Ectodermal cell (in vitro differentiated cells): ENCODE data around the gene LYAR.
"Not testable (repeated sequence)": the region's sequence is repeated elsewhere in the genome, so short reads cannot be mapped to it uniquely, and the experiment has no call there.

Source experiments
- H3K27ac ChIP-seq: 2 replicates; pipeline ENCODE4 v1.7.0; 2013; ENCODE audit warnings: mild to moderate bottlenecking, low read depth, low read length; ENCODE audit not compliant: insufficient read depth, poor library complexity, severe bottlenecking
- H3K27me3 ChIP-seq: 2 replicates; pipeline ENCODE4 v1.7.0; 2013; ENCODE audit warnings: mild to moderate bottlenecking, low read length; ENCODE audit not compliant: insufficient read depth, control insufficient read depth, poor library complexity, severe bottlenecking
- H3K36me3 ChIP-seq: one replicate; pipeline ENCODE4 v1.7.0; 2013; ENCODE audit warnings: low read length; ENCODE audit not compliant: control insufficient read depth, insufficient read depth
- H3K4me1 ChIP-seq: one replicate; pipeline ENCODE4 v1.7.0; 2013; ENCODE audit warnings: low read length; ENCODE audit not compliant: control insufficient read depth, insufficient read depth
- H3K4me3 ChIP-seq: 2 replicates; pipeline ENCODE4 v1.7.0; 2013; ENCODE audit warnings: low read depth, low read length, control low read depth; ENCODE audit not compliant: insufficient read depth
- H3K9me3 ChIP-seq: 2 replicates; pipeline ENCODE4 v1.7.0; 2013; ENCODE audit warnings: mild to moderate bottlenecking, low read length, moderate library complexity; ENCODE audit not compliant: control insufficient read depth
- WGBS, 2 experiments: methylation state at CpG; one replicate each; pipeline ENCODE4 v1.1.7; 2013; ENCODE audit warnings: missing lambda C conversion rate in 2 of 2; 5-methylcytosine and 5-hydroxymethylcytosine counted together

Gene LYAR

GRCh38 chr4:4268776-4269175 is 21.2 kb downstream of the LYAR start:
- H3K27me3 ChIP-seq = no peaks in the 10 kb centered on the region
- no peak overlapping the region for H3K4me3 ChIP-seq
- no peaks in the 10 kb centered on the region for H3K9me3 ChIP-seq
- no peaks in the 10 kb centered on the region for H3K4me1 ChIP-seq
- peaks cover 13% of the 10 kb centered on the region for H3K36me3 ChIP-seq
- WGBS, 2 experiments = 82 to 96% methylated on average over 1 of the region's 1 CpG
- H3K27ac ChIP-seq = no peak overlapping the region

GRCh38 chr4:4267981-4268380 is 22.0 kb downstream of the LYAR start:
- Histone ChIP-seq H3K4me1 (no peaks in the 10 kb centered on the region), H3K27me3 (no peaks in the 10 kb centered on the region), H3K27ac (no peak overlapping the region), H3K36me3 (peaks cover 5% of the 10 kb centered on the region), H3K4me3 (no peak overlapping the region), H3K9me3 (no peaks in the 10 kb centered on the region)
- 94 to 95% methylated on average over 5 of the region's 5 CpGs for WGBS, 2 experiments

- WGBS, 2 experiments = 66 to 68% methylated on average over 4 to 5 of the region's 6 CpGs
Measured at GRCh38 chr4:4260185-4260751, 29.7 kb downstream of the LYAR start.

GRCh38 chr4:4259484-4260100 is 30.4 kb downstream of the LYAR start:
- WGBS, 2 experiments = 72 to 74% methylated on average over 9 of the region's 9 CpGs
- H3K9me3 ChIP-seq = no peaks in the 10 kb centered on the region
- no peaks in the 10 kb centered on the region for H3K36me3 ChIP-seq
- H3K27ac ChIP-seq = no peak overlapping the region
- peaks cover 5% of the 10 kb centered on the region for H3K4me1 ChIP-seq
- H3K4me3 ChIP-seq = no peak overlapping the region
- peaks cover 5% of the 10 kb centered on the region for H3K27me3 ChIP-seq

More at GRCh38 chr4:4260185-4260751, 29.7 kb downstream of the LYAR start:
- Histone ChIP-seq H3K36me3 (no peaks in the 10 kb centered on the region), H3K4me1 (peaks cover 5% of the 10 kb centered on the region), H3K27me3 (no peaks in the 10 kb centered on the region), H3K9me3 (no peaks in the 10 kb centered on the region), H3K4me3 (no peak overlapping the region), H3K27ac (no peak overlapping the region)

GRCh38 chr4:4257705-4258104 is 32.2 kb downstream of the LYAR start:
- 63% methylated on average over 3 of the region's 3 CpGs for WGBS, 2 experiments
- H3K4me3 ChIP-seq = not testable (repeated sequence)

GRCh38 chr4:4256799-4257198 is 33.2 kb downstream of the LYAR start:
- Histone ChIP-seq H3K4me1 (peaks cover 5% of the 10 kb centered on the region), H3K36me3 (no peaks in the 10 kb centered on the region)
- 78 to 79% methylated on average over 10 of the region's 10 CpGs for WGBS, 2 experiments

More at GRCh38 chr4:4257705-4258104, 32.2 kb downstream of the LYAR start:
- H3K36me3 ChIP-seq, H3K4me1 ChIP-seq, H3K9me3 ChIP-seq, H3K27ac ChIP-seq, H3K27me3 ChIP-seq: not testable (repeated sequence)

GRCh38 chr4:4254666-4255065 is 35.3 kb downstream of the LYAR start:
- H3K27me3 ChIP-seq = peaks cover 15% of the 10 kb centered on the region
- H3K4me1 ChIP-seq = peaks cover 4% of the 10 kb centered on the region
- WGBS, 2 experiments = 89 to 91% methylated on average over 6 of the region's 6 CpGs
- H3K4me3 ChIP-seq = no peak overlapping the region
- H3K9me3 ChIP-seq = no peaks in the 10 kb centered on the region
- no peak overlapping the region for H3K27ac ChIP-seq
- no peaks in the 10 kb centered on the region for H3K36me3 ChIP-seq

More at GRCh38 chr4:4256799-4257198, 33.2 kb downstream of the LYAR start:
- Histone ChIP-seq H3K27ac (no peak overlapping the region), H3K4me3 (no peak overlapping the region), H3K9me3 (no peaks in the 10 kb centered on the region), H3K27me3 (peaks cover 6% of the 10 kb centered on the region)

GRCh38 chr4:4254199-4254598 is 35.8 kb downstream of the LYAR start:
- Histone ChIP-seq H3K9me3 (no peaks in the 10 kb centered on the region), H3K4me1 (no peaks in the 10 kb centered on the region), H3K27ac (no peak overlapping the region), H3K4me3 (no peak overlapping the region), H3K27me3 (peaks cover 15% of the 10 kb centered on the region), H3K36me3 (no peaks in the 10 kb centered on the region)
- WGBS, 2 experiments = 89 to 92% methylated on average over 11 of the region's 11 CpGs

GRCh38 chr4:4249866-4250265 is 40.1 kb downstream of the LYAR start:
- WGBS, 2 experiments = 93% methylated on average over 8 of the region's 8 CpGs

GRCh38 chr4:4249342-4249741 is 40.6 kb downstream of the LYAR start:
- not testable (repeated sequence) for H3K9me3 ChIP-seq, H3K27ac ChIP-seq, H3K27me3 ChIP-seq, H3K4me3 ChIP-seq, H3K4me1 ChIP-seq, H3K36me3 ChIP-seq
- WGBS, 2 experiments = 92 to 93% methylated on average over 15 of the region's 15 CpGs

More at GRCh38 chr4:4249866-4250265, 40.1 kb downstream of the LYAR start:
- no peak overlapping the region for H3K27ac ChIP-seq
- H3K4me1 ChIP-seq = peaks cover 4% of the 10 kb centered on the region
- H3K9me3 ChIP-seq = no peaks in the 10 kb centered on the region
- H3K27me3 ChIP-seq = peaks cover 13% of the 10 kb centered on the region
- H3K4me3 ChIP-seq = no peak overlapping the region
- H3K36me3 ChIP-seq = no peaks in the 10 kb centered on the region
